Hepatocyte (in vitro differentiated cells): Measurements from ENCODE around the gene SLC25A13. TPM values are rescaled to one million over a fixed set of nuclear protein-coding genes. Genes with fewer than 3 reads are reported as not detected.

Experiments
- DNase-seq: peaks from one replicate; pipeline ENCODE4 v3.0.0-alpha.2; 2016; ENCODE audit warnings: low spot score
- H2AFZ ChIP-seq: fragments of 200-600 bp; sonication (generic); 2 replicates; pipeline ENCODE4 v1.6.0; 2016; ENCODE audit warnings: antibody characterized with exemption, mild to moderate bottlenecking
- H3K27ac ChIP-seq: fragments of 200-600 bp; sonication (generic); 2 replicates; pipeline ENCODE4 v1.5.1; 2016; ENCODE audit warnings: mild to moderate bottlenecking
- H3K27me3 ChIP-seq: fragments of 200-600 bp; sonication (generic); 2 replicates; pipeline ENCODE4 v1.6.1; 2016
- H3K36me3 ChIP-seq: fragments of 200-600 bp; sonication (generic); replicated peaks from 2 replicates; pipeline ENCODE4 v1.5.1; 2016; ENCODE audit warnings: low read depth; ENCODE audit not compliant: insufficient read depth
- H3K4me1 ChIP-seq: fragments of 200-600 bp; sonication (generic); 2 replicates; pipeline ENCODE4 v1.5.1; 2016; ENCODE audit warnings: mild to moderate bottlenecking, moderate library complexity; ENCODE audit not compliant: insufficient read depth
- H3K4me2 ChIP-seq: fragments of 200-600 bp; sonication (generic); 2 replicates; pipeline ENCODE4 v1.6.0; 2016
- H3K4me3 ChIP-seq: fragments of 200-600 bp; sonication (generic); 2 replicates; pipeline ENCODE4 v1.5.1; 2016; ENCODE audit warnings: mild to moderate bottlenecking
- H3K79me2 ChIP-seq: fragments of 200-600 bp; sonication (generic); 2 replicates; pipeline ENCODE4 v1.6.0; 2017; ENCODE audit warnings: mild to moderate bottlenecking
- H3K9me2 ChIP-seq: fragments of 200-600 bp; sonication (generic); replicated peaks from 2 replicates; pipeline ENCODE4 v1.6.0; 2017; ENCODE audit warnings: mild to moderate bottlenecking; ENCODE audit not compliant: insufficient read depth
- H3K9me3 ChIP-seq: fragments of 200-600 bp; sonication (generic); 2 replicates; pipeline ENCODE4 v1.5.1; 2016; ENCODE audit warnings: low read depth, mild to moderate bottlenecking
- H4K20me1 ChIP-seq: fragments of 200-600 bp; sonication (generic); 2 replicates; pipeline ENCODE4 v1.6.0; 2016; ENCODE audit warnings: mild to moderate bottlenecking; ENCODE audit not compliant: insufficient read depth, poor library complexity, severe bottlenecking
- CTCF ChIP-seq: fragments of 200-600 bp; sonication (generic); IDR thresholded peaks from 2 replicates; pipeline ENCODE4 v1.5.1; 2016; ENCODE audit warnings: antibody characterized with exemption, mild to moderate bottlenecking; ENCODE audit not compliant: poor library complexity
- EZH2 ChIP-seq: fragments of 200-600 bp; sonication (generic); IDR thresholded peaks from 2 replicates; pipeline ENCODE4 v1.6.1; 2016; ENCODE audit warnings: antibody characterized with exemption, mild to moderate bottlenecking, borderline replicate concordance
- EZH2phosphoT487 ChIP-seq: fragments of 200-600 bp; sonication (generic); IDR thresholded peaks from one replicate; pipeline ENCODE4 v1.6.1; 2018; ENCODE audit warnings: antibody characterized with exemption, mild to moderate bottlenecking, low read depth, moderate library complexity; ENCODE audit not compliant: unreplicated experiment, severe bottlenecking
- WGBS: methylation state at CpG from one replicate; pipeline ENCODE4 v1.1.6; 2016; ENCODE audit warnings: low lambda C conversion rate; ENCODE audit errors: missing lambda C conversion rate; 5-methylcytosine and 5-hydroxymethylcytosine counted together
- polyA plus RNA-seq: library from polyadenylated mRNA; unstranded; fragments of >200 nt; fragmentation: Nextera tagmentation; extraction: Ambion mirVana; gene quantifications from 2 replicates; pipeline ENCODE4 v1.2.1, GENCODE V29; 2016
- total RNA-seq: library from RNA; depleted of rRNA; stranded (reverse); fragments of >200 nt; gene quantifications from 2 replicates; pipeline ENCODE4 v1.2.3, GENCODE V29; 2014

SLC25A13 gene
- total and polyA plus RNA-seq, 2 experiments from 2014 or later = 37.5 to 55.1 TPM

GRCh38 chr7:96196676-96197075 lies 125.2 kb downstream of the SLC25A13 start:
- H3K27me3 ChIP-seq = no peaks in the 10 kb centered on the region
- H2AFZ ChIP-seq = no peak overlapping the region
- H3K4me1 ChIP-seq = peaks cover 3% of the 10 kb centered on the region
- no peak for TF ChIP-seq EZH2phosphoT487
- TF ChIP-seq CTCF = no peak
- TF ChIP-seq EZH2 = no peak
- no peak for DNase-seq
- 89% methylated on average over 4 of the region's 4 CpGs for WGBS
- no peak overlapping the region for H3K4me3 ChIP-seq
- no peaks in the 10 kb centered on the region for H3K36me3 ChIP-seq
- no peak overlapping the region for H3K27ac ChIP-seq
- no peak overlapping the region for H3K4me2 ChIP-seq
- no peaks in the 10 kb centered on the region for H3K9me3 ChIP-seq
- no peaks in the 10 kb centered on the region for H3K79me2 ChIP-seq
- H4K20me1 ChIP-seq = no peaks in the 10 kb centered on the region
- no peaks in the 10 kb centered on the region for H3K9me2 ChIP-seq

- no peak for DNase-seq
- H3K36me3 ChIP-seq = no peaks in the 10 kb centered on the region
- H3K27me3 ChIP-seq = no peaks in the 10 kb centered on the region
- peak overlapping the region; percentile 67 for H3K4me2 ChIP-seq
- H3K9me2 ChIP-seq = no peaks in the 10 kb centered on the region
- no peaks in the 10 kb centered on the region for H4K20me1 ChIP-seq
- H3K79me2 ChIP-seq = no peaks in the 10 kb centered on the region
- peaks cover 5% of the 10 kb centered on the region for H3K4me1 ChIP-seq
- H3K27ac ChIP-seq = peak overlapping the region; percentile 65
- H3K9me3 ChIP-seq = no peaks in the 10 kb centered on the region
- TF ChIP-seq EZH2 (no peak), EZH2phosphoT487 (no peak), CTCF (no peak)
- 38% methylated on average over 4 of the region's 4 CpGs for WGBS
- no peak overlapping the region for H3K4me3 ChIP-seq
- no peak overlapping the region for H2AFZ ChIP-seq
Measured at GRCh38 chr7:96189129-96189820, 132.6 kb downstream of the SLC25A13 start.

- H3K4me2 ChIP-seq = peak overlapping the region; percentile 67
- WGBS = 34% methylated on average over 8 of the region's 8 CpGs
Measured at GRCh38 chr7:96188591-96188991, 133.3 kb downstream of the SLC25A13 start.

More at GRCh38 chr7:96188591-96188991, 133.3 kb downstream of the SLC25A13 start:
- no peak overlapping the region for H2AFZ ChIP-seq
- H3K9me2 ChIP-seq = no peaks in the 10 kb centered on the region
- H4K20me1 ChIP-seq = no peaks in the 10 kb centered on the region
- no peak for DNase-seq
- TF ChIP-seq CTCF = no peak
- TF ChIP-seq EZH2 = no peak
- no peak for TF ChIP-seq EZH2phosphoT487
- no peaks in the 10 kb centered on the region for H3K79me2 ChIP-seq
- H3K9me3 ChIP-seq = no peaks in the 10 kb centered on the region
- no peaks in the 10 kb centered on the region for H3K27me3 ChIP-seq
- H3K4me3 ChIP-seq = no peak overlapping the region
- H3K4me1 ChIP-seq = peaks cover 5% of the 10 kb centered on the region
- peak overlapping the region; percentile 65 for H3K27ac ChIP-seq
- no peaks in the 10 kb centered on the region for H3K36me3 ChIP-seq
